HepG2 (cell line): ENCODE measurements around the gene RPS6KA2. TPM values are rescaled to one million over a fixed set of nuclear protein-coding genes. Genes with fewer than 3 reads are reported as not detected.

Source experiments
- ATAC-seq: fragments of 200-7000 bp; cut with Tn5 transposase; 3 replicates; pipeline ENCODE4 v1.9.1; 2020; ENCODE audit warnings: mild to moderate bottlenecking, moderate library complexity
- BruUV-seq: library from RNA; stranded (reverse); fragments of 400-500 nt; replicated peaks from 2 replicates; lab custom pipeline; 2021; lab: Mats Ljungman, UMichigan
- CTCF ChIA-PET: fragments of 300-600 bp; formaldehyde crosslinking; extraction: SDS; loops from one replicate; lab custom pipeline; 2021; ENCODE audit warnings: low total read pairs, inconsistent platforms, low intra/inter-chr PET ratio; lab: Yijun Ruan, JAX
- POLR2A ChIA-PET: fragments of 350-600 bp; sonication (Branson Sonifier 250); formaldehyde crosslinking; loops from one replicate; lab custom pipeline; 2020; ENCODE audit warnings: antibody characterized with exemption, inconsistent platforms; lab: Yijun Ruan, JAX
- DNase-seq: peaks from one replicate; pipeline ENCODE4 v3.0.0-alpha.2; 2015; ENCODE audit warnings: low spot score
- FAIRE-seq: peaks from 3 replicates; lab custom pipeline; 2011; peaks lifted over from hg19 to GRCh38; lab: Jason Lieb, UNC
- H2AFZ ChIP-seq: one replicate; pipeline ENCODE4 v1.6.1; 2011; ENCODE audit warnings: low read length, inconsistent platforms
- H3K27ac ChIP-seq: fragments of 300-600 bp; 3 replicates; pipeline ENCODE4 v1.8.0; 2011; ENCODE audit warnings: mixed run types, mild to moderate bottlenecking, mixed read lengths, low read length, inconsistent platforms; ENCODE audit not compliant: insufficient read depth; ENCODE audit errors: extremely low read length
- H3K27me3 ChIP-seq, 2 experiments: fragments of 200-600 bp in 1 of 2; 2 replicates in 1 of 2; 3 replicates in 1 of 2; pipeline versions ENCODE4 v1.6.0 to v1.8.0; 2011; ENCODE audit warnings: low read length in 2 of 2, mild to moderate bottlenecking in 2 of 2, moderate library complexity in 2 of 2, inconsistent platforms in 1 of 2; ENCODE audit not compliant: insufficient read depth in 2 of 2, control insufficient read depth in 1 of 2
- H3K36me3 ChIP-seq, 2 experiments: fragments of 200-600 bp in 1 of 2; replicated peaks in 1 of 2; 2 replicates in 1 of 2; 3 replicates in 1 of 2; pipeline versions ENCODE4 v1.5.1 to v1.8.0; 2011; ENCODE audit warnings: low read length in 2 of 2, inconsistent platforms in 1 of 2; ENCODE audit not compliant: insufficient read depth in 2 of 2, control insufficient read depth in 1 of 2
- H3K4me1 ChIP-seq: 2 replicates; pipeline ENCODE4 v1.5.1; 2012; ENCODE audit warnings: low read length, inconsistent platforms; ENCODE audit not compliant: insufficient read depth
- H3K4me2 ChIP-seq: 2 replicates; pipeline ENCODE4 v1.6.0; 2011; ENCODE audit warnings: low read depth, low read length, inconsistent platforms
- H3K4me3 ChIP-seq, 3 experiments: fragments of 200-600 bp in 1 of 3; sonication (generic), shearing (Covaris generic) in 1 of 3; replicated peaks in 1 of 3; 2 replicates each; pipeline ENCODE4 v1.5.1; 2011 to 2016; ENCODE audit warnings: low read length in 3 of 3, inconsistent platforms in 2 of 3, low read depth in 2 of 3, mild to moderate bottlenecking in 2 of 3, control low read depth in 1 of 3, mixed read lengths in 1 of 3; ENCODE audit not compliant: insufficient read depth in 1 of 3
- H3K79me2 ChIP-seq: one replicate; pipeline ENCODE4 v1.6.1; 2011; ENCODE audit warnings: low read length, inconsistent platforms; ENCODE audit not compliant: insufficient read depth
- H3K9ac ChIP-seq: 2 replicates; pipeline ENCODE4 v1.6.0; 2011; ENCODE audit warnings: mild to moderate bottlenecking, low read depth, low read length, inconsistent platforms; ENCODE audit not compliant: insufficient read depth
- H3K9me3 ChIP-seq: 2 replicates; pipeline ENCODE4 v1.5.1; 2012; ENCODE audit warnings: mild to moderate bottlenecking, low read length
- H4K20me1 ChIP-seq: 2 replicates; pipeline ENCODE4 v1.6.0; 2011; ENCODE audit warnings: inconsistent platforms, mild to moderate bottlenecking, low read length, moderate library complexity; ENCODE audit not compliant: insufficient read depth
- DRAP1 ChIP-seq: IDR thresholded peaks from 2 replicates; pipeline ENCODE4 v1.6.1; 2016; ENCODE audit warnings: missing genetic modification reagents, missing compliant biosample characterization
- MEIS2 ChIP-seq: sonication (generic); formaldehyde crosslinking; IDR thresholded peaks from 2 replicates; pipeline ENCODE4 v1.9.0; 2021; ENCODE audit warnings: mild to moderate bottlenecking, missing genetic modification reagents
- RNF2 ChIP-seq: fragments of 450-650 bp; conservative IDR thresholded peaks from 2 replicates; pipeline ENCODE4 v1.6.1; 2016; ENCODE audit warnings: low read depth
- TRAFD1 ChIP-seq: sonication (generic); formaldehyde crosslinking; IDR thresholded peaks from 2 replicates; pipeline ENCODE4 v1.5.1; 2020; ENCODE audit warnings: missing genetic modification reagents, mild to moderate bottlenecking, borderline replicate concordance
- ZKSCAN1 ChIP-seq: fragments of 150-350 bp; IDR thresholded peaks from 2 replicates; pipeline ENCODE4 v1.6.1; 2014; ENCODE audit warnings: low read length
- ZMAT5 ChIP-seq: sonication (generic); formaldehyde crosslinking; IDR thresholded peaks from 2 replicates; pipeline ENCODE4 v1.5.0; 2020; ENCODE audit warnings: mild to moderate bottlenecking, low read depth, missing genetic modification reagents, borderline replicate concordance
- WGBS: methylation state at CpG from one replicate; pipeline ENCODE4 v1.1.6; 2017; ENCODE audit warnings: low lambda C conversion rate; 5-methylcytosine and 5-hydroxymethylcytosine counted together
- in situ Hi-C: cut with HindIII; loops from 2 replicates; pipeline ENCODE4 v1.10.0; 2017; ENCODE audit warnings: low pct_unique_long_range_greater_than_20kb; ENCODE audit not compliant: extremely low pct_ligation_motif_present
- intact Hi-C: fragments of 100-400 bp; cut with micrococcal nuclease; formaldehyde crosslinking; loops from one replicate; pipeline ENCODE4 v1.10.0; 2022; ENCODE audit not compliant: unreplicated experiment
- polyA plus RNA-seq, 8 experiments: library from polyadenylated mRNA; depleted of rRNA in 3 of 8; stranded (reverse) in 7 of 8; unstranded in 1 of 8; fragments of >200 nt; fragmentation: Illumina TruSeq in 4 of 8; extraction: Trizol in 4 of 8; gene quantifications; 2 replicates each; pipeline versions ENCODE4 v1.2.1 to v1.2.3, GENCODE V29; 2011 to 2016; ENCODE audit warnings: low read depth in 4 of 8, missing spikeins in 1 of 8, mixed read lengths in 1 of 8; ENCODE audit not compliant: insufficient read depth in 1 of 8
- total RNA-seq, 5 experiments: library from RNA; depleted of rRNA; stranded (reverse); fragments of >200 nt; fragmentation: Illumina TruSeq; extraction: Trizol; gene quantifications; 2 replicates each; pipeline ENCODE4 v1.2.3, GENCODE V29; 2016; ENCODE audit warnings: low read depth in 1 of 5
- TF ChIP-seq, protein P1 (sequence below), 2 experiments: fragments of 450-650 bp in 1 of 2; sonication (generic) in 1 of 2; formaldehyde crosslinking; IDR thresholded peaks; 2 replicates each; pipeline versions ENCODE4 v1.5.0 to v1.8.0; 2020 to 2022; ENCODE audit warnings: mild to moderate bottlenecking in 1 of 2, missing genetic modification reagents in 1 of 2

The RPS6KA2 gene
- total and polyA plus RNA-seq, 2 of the 13 experiments (the other 11 are each of a cell fraction or from before 2014, with no cell fraction given) = 0.22 to 0.38 TPM

- TF ChIP-seq TRAFD1 (CRISPR knock-in tag) = no peak
- TF ChIP-seq ZKSCAN1 = no peak
- no peak for TF ChIP-seq RNF2
- no peak for TF ChIP-seq DRAP1 (CRISPR knock-in tag)
- no peak for TF ChIP-seq MEIS2 (CRISPR knock-in tag)
- TF ChIP-seq, protein P1, sequence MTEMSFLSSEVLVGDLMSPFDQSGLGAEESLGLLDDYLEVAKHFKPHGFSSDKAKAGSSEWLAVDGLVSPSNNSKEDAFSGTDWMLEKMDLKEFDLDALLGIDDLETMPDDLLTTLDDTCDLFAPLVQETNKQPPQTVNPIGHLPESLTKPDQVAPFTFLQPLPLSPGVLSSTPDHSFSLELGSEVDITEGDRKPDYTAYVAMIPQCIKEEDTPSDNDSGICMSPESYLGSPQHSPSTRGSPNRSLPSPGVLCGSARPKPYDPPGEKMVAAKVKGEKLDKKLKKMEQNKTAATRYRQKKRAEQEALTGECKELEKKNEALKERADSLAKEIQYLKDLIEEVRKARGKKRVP (CRISPR knock-in tag; IDR thresholded peaks at IDR 0.05) = no peak
- TF ChIP-seq, all 625 proteins: peak for 0
Measured at GRCh38 chr6:166423781-166424180, 203.3 kb downstream of the RPS6KA2 start (continued).

DNA sequence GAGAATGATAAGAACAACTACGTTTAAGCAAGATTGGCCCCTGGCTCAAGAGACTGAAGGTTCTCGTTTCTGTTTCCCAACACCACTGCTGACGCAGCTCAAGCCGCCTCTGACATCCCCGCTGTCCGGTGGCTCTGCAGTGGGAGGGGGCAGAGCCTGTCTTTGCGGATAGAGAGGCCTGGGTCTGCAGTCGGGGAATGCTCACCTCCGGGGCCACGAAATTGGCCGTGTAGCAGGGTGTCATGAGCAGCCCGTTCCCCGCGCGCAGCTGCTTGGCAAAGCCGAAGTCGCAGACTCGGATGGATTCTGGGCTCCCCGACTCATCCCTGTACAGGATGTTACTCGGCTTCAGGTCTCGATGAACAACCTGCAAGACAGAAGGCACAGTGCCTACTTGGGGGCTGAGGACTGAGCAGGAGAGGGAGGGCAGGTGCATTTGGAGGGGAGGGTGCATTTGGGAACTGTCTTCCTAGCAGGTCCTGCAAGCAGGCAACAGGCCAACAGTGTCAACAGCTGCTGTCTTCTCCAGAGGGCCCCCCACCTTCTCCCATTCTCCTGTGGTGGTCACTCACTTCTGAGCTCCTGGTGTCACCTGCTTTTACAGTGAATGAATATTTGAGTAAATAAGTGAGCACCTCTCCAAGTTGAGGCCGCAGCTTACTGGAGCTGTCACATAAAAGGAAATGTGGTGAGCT, 203.9 kb downstream of the RPS6KA2 start:
- Histone ChIP-seq H3K9ac (no peak overlapping the region), H3K27me3 (peaks cover 4 to 40% of the 10 kb centered on the region in 2 experiments; a peak in 4 of 5 replicates), H2AFZ (no peak overlapping the region), H3K27ac (no peak overlapping the region), H3K4me2 (no peak overlapping the region), H3K9me3 (no peaks in the 10 kb centered on the region), H3K4me3 (no peak overlapping the region), H3K36me3 (no peaks in the 10 kb centered on the region), H4K20me1 (0 out of 2 replicates have a peak, but pooled peaks cover 4% of the 10 kb centered on the region), H3K79me2 (no peaks in the 10 kb centered on the region), H3K4me1 (peaks cover 21% of the 10 kb centered on the region)
- FAIRE-seq (no peak), ATAC-seq (no peak), DNase-seq (no peak)
- TF ChIP-seq ZMAT5 (CRISPR knock-in tag) = no peak
- 41% methylated on average over 22 of the region's 22 CpGs for WGBS
- in situ Hi-C loops = no loop called here
- ChIA-PET POLR2A (no interaction called here), CTCF (no interaction called here)
- intact Hi-C loops = no loop called here
- BruUV-seq = no TSS peak
